ENCODE measurements around the gene PPP1R18. TPM values are rescaled to one million over a fixed set of nuclear protein-coding genes. Genes with fewer than 3 reads are reported as not detected.
"Not testable (repeated sequence)": the region's sequence is repeated elsewhere in the genome, so short reads cannot be mapped to it uniquely, and the experiment has no call there.

The PPP1R18 gene
- total RNA-seq, 2 donors from 2014 or later = 12.2 to 21.9 TPM

DNA sequence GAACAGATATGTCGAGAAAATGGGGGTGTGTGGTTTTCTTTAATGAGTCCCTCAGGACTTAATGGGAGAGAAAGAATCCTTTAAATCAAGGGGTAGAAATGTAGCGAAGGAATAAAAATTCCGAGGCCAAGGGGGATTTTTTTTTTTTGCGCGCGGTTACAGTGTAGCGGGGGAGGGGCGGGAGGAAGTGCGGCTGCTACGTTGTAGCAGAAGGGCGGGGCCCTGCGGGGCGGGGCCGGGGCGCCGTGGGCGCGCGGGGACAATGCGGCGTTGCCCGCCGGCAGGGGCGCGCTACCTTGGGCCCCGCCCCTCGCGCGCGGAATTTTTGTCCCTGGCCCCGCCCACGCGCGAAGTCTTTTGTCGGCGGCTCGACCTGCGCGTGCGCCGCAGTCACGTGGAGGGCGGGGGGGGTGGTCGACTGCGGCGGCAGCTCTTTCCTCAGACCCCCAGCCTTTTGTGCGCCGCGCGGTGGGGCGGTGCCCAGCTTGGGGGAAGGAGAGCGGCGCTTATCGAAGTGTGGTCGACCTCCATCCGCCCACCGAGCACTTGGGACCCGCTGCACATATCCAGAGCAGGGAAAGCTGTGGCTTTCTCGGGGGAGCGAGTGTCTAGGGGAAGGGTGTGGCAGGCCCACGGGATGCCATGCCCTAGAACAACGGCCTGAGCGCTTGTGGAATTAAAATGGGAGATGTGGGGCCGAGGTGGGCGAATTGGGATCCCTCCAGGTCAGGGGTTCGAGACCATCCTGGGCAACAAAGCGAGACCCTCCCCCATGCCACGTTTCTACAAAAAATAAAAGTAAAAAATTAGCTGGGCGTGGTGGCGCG, 35.0 kb upstream of the PPP1R18 start:
- H3K4me1 ChIP-seq (replicated peaks) = peaks cover 6% of the 10 kb centered on the region
- H3K36me3 ChIP-seq = peaks cover 0 to 10% of the 10 kb centered on the region in 2 donors
- H3K4me3 ChIP-seq = peak overlapping the region; percentile 60 to 88
- no peaks in the 10 kb centered on the region for H3K9me3 ChIP-seq
- peak; percentile 89 for DNase-seq (ENCODE audit: low spot score)
- H3K27me3 ChIP-seq (replicated peaks; ENCODE audit: insufficient read depth) = no peaks in the 10 kb centered on the region
- TF ChIP-seq POLR2A (IDR thresholded peaks at IDR 0.05) (peak; percentile 58), POLR2AphosphoS5 (IDR thresholded peaks at IDR 0.05) (peak; percentile 81)
- TF ChIP-seq, protein P1, sequence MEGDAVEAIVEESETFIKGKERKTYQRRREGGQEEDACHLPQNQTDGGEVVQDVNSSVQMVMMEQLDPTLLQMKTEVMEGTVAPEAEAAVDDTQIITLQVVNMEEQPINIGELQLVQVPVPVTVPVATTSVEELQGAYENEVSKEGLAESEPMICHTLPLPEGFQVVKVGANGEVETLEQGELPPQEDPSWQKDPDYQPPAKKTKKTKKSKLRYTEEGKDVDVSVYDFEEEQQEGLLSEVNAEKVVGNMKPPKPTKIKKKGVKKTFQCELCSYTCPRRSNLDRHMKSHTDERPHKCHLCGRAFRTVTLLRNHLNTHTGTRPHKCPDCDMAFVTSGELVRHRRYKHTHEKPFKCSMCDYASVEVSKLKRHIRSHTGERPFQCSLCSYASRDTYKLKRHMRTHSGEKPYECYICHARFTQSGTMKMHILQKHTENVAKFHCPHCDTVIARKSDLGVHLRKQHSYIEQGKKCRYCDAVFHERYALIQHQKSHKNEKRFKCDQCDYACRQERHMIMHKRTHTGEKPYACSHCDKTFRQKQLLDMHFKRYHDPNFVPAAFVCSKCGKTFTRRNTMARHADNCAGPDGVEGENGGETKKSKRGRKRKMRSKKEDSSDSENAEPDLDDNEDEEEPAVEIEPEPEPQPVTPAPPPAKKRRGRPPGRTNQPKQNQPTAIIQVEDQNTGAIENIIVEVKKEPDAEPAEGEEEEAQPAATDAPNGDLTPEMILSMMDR (IDR thresholded peaks at IDR 0.05) = peak; percentile 52 to 85 (median 68)
- intact Hi-C loops (cut with DNase I) = loop anchor here (1.0 to 5.0 kb wide), 4 partner anchors 35 to 164 kb away; partner anchors contain the start of genes GNL1, MRPS18B, PPP1R10 and PPP1R18
- peak overlapping the region; percentile 88 to 96 for H3K27ac ChIP-seq
- under 1% methylated on average over 63 of the region's 71 CpGs for WGBS

DNA sequence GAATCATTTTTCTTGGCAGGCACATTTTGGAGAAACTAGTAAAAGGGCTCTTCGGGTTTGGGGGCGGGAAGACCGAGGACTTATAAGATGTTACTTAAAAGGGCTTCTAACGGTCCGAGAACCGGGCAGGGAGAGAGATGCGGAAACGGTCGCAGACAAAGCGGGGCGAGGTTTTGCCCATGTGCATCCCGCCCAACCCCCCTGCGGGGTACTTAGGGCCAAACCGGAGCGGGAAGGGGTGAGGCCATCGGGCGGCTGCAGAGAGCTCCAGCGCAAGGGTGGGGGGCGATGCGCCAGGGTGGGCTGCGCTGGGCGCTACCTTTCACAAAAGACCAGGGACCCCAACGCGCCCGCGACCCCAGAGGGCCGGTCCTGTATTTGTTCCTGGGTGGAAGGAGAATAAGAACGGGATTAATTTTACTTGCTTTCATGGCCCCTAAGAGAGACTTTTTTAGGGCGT, 34.3 kb upstream of the PPP1R18 start:
- H3K9me3 ChIP-seq = no peaks in the 10 kb centered on the region
- TF ChIP-seq POLR2A (IDR thresholded peaks at IDR 0.05) = peak; percentile 15
- TF ChIP-seq POLR2AphosphoS5 (IDR thresholded peaks at IDR 0.05) = peak; percentile 5
- TF ChIP-seq, protein P1 (IDR thresholded peaks at IDR 0.05) = no peak
- H3K36me3 ChIP-seq = peaks cover 0 to 10% of the 10 kb centered on the region in 2 donors
- DNase-seq (ENCODE audit: low spot score) = peak; percentile 70
- intact Hi-C loops (cut with DNase I) = loop anchor here (2.0 to 5.0 kb wide), 3 partner anchors 34 to 163 kb away; partner anchors contain the start of genes GNL1, MRPS18B, PPP1R10 and PPP1R18
- peak overlapping the region; percentile 88 to 96 for H3K27ac ChIP-seq
- under 1% methylated on average over 29 of the region's 29 CpGs for WGBS
- no peaks in the 10 kb centered on the region for H3K27me3 ChIP-seq (replicated peaks; ENCODE audit: insufficient read depth)
- H3K4me1 ChIP-seq (replicated peaks) = peaks cover 9% of the 10 kb centered on the region
- peak overlapping the region; percentile 60 to 88 for H3K4me3 ChIP-seq

DNA sequence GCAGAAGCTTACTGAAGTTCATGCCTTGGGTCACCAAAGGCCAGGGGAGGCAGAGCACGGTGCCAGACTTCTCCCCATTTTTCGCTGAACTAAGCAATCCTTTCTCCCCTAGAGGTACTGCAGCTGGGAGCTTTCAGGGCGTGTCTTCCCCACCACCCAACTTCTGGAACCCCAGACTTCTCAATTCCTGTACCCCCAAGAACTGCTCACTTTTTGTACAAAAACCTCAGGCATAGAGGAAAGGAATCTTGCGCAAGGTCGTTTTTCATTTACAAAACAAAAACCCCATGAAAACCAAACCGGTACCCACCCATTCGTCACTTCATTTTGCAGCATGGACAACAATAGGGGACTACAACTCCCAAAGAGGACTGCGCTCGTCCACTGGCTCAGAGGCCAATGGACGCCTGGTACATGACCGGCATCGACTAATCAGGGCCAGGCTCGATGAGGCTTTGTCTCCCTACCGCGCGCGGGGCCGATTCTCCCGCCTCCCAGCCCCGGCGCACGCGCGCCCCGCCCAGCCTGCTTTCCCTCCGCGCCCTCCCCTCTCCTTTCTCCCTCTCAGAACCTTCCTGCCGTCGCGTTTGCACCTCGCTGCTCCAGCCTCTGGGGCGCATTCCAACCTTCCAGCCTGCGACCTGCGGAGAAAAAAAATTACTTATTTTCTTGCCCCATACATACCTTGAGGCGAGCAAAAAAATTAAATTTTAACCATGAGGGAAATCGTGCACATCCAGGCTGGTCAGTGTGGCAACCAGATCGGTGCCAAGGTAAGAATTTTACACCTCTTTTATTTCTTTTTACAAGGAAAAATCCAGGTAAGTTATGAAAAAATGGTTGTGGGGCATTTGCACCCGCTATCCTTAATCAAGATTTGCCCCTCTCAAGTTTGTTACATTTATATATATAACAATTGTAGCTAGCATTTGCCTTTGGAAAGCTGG, 33.6 kb upstream of the PPP1R18 start, which contains the start of gene TUBB:
TUBB (plus strand) TSS at position 562 of the 947 bp plus-strand sequence; CDS start at position 717, 155 bp downstream.
- Histone ChIP-seq H3K36me3 (peaks cover 0 to 6% of the 10 kb centered on the region in 2 donors), H3K4me1 (replicated peaks) (peaks cover 9% of the 10 kb centered on the region), H3K4me3 (peak within 1 kb of the TSS; percentile 60 to 88), H3K9me3 (no peaks in the 10 kb centered on the region), H3K27me3 (replicated peaks; ENCODE audit: insufficient read depth) (no peaks in the 10 kb centered on the region), H3K27ac (peak within 1 kb of the TSS; percentile 88 to 96)
- under 1% methylated on average over 37 of the region's 38 CpGs for WGBS
- DNase-seq (ENCODE audit: low spot score) = peak; percentile 98
- intact Hi-C loops (cut with DNase I) = loop anchor here (2.0 to 5.0 kb wide), 3 partner anchors 33 to 163 kb away; partner anchors contain the start of genes GNL1, MRPS18B, PPP1R10 and PPP1R18
- TF ChIP-seq, protein P1 (IDR thresholded peaks at IDR 0.05) = peak in 2 of 4 experiments; percentile 30 to 37
- TF ChIP-seq POLR2A (IDR thresholded peaks at IDR 0.05) (peak; percentile 95), POLR2AphosphoS5 (IDR thresholded peaks at IDR 0.05) (peak; percentile 97)

DNA sequence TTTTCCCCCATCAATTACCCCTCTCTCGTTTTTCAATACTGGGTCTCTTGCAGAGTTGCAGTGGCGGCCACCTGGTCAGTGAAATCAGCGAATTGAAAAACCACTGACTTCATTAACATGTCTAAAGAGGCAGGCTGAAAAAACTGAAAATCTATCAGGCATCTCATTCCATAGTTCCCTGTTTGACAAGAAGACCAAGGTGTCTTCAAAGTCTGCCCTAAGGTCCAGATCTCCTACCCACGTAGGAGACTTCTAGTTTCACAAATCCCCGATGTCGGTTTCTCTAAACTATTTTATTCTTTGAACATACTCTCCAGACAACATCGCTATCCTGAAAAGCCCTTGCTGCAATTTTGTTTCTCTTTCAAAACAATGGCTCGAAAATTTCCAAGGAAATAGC, 32.9 kb upstream of the PPP1R18 start:
- peak overlapping the region; percentile 60 to 88 for H3K4me3 ChIP-seq
- WGBS = 22% methylated on average over 8 of the region's 8 CpGs
- peaks cover 9% of the 10 kb centered on the region for H3K4me1 ChIP-seq (replicated peaks)
- DNase-seq (ENCODE audit: low spot score) = no peak
- no peaks in the 10 kb centered on the region for H3K27me3 ChIP-seq (replicated peaks; ENCODE audit: insufficient read depth)
- H3K9me3 ChIP-seq = no peaks in the 10 kb centered on the region
- peak overlapping the region; percentile 88 to 96 for H3K27ac ChIP-seq
- TF ChIP-seq POLR2AphosphoS5 (IDR thresholded peaks at IDR 0.05) = no peak
- TF ChIP-seq POLR2A (IDR thresholded peaks at IDR 0.05) = no peak
- TF ChIP-seq, protein P1 (IDR thresholded peaks at IDR 0.05) = no peak
- intact Hi-C loops (cut with DNase I) = no loop called here
- no peaks in the 10 kb centered on the region for H3K36me3 ChIP-seq

DNA sequence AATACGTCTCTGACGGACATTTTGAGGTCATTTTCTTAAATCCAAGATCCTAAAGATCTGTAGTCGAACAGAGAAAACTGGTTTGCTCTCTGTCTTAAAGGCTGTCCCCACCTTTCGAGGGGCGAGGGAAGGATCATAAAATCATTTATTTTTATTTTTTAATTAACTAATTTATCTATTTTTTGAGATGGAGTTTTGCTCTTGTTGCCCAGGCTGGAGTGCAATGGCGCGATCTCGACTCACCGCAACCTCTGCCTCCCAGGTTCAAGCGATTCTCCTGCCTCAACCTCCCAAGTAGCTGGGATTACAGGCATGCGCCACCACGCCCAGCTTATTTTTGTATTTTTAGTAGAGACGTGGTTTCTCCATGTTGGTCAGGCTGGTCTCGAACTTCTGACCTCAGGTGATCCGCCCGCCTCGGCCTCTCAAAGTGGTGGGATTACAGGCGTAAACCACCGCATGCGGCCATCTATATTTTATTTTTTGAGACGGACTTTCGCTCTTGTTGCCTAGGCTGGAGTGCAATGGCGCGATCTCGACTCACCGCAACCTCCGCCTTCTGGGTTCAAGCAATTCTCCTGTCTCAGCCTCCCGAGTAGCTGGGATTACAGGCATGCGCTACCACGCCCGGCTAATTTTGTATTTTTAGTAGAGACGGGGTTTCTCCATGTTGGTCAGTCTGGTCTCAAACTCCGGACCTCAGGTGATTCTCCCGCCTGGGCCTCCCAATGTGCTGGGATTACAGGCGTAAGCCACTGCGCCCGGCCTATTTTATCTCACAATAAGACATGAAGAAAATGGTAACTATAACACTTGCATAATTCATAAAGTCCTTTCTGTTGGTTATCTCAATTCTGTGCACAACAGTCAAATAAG, 31.6 kb upstream of the PPP1R18 start:
- peak overlapping the region; percentile 58 to 74 for H3K4me3 ChIP-seq
- 73% methylated on average over 37 of the region's 37 CpGs for WGBS
- H3K27ac ChIP-seq = peak overlapping the region; percentile 71 to 84
- H3K27me3 ChIP-seq (replicated peaks; ENCODE audit: insufficient read depth); DNase-seq (ENCODE audit: low spot score); H3K9me3 ChIP-seq; intact Hi-C loops (cut with DNase I); H3K36me3 ChIP-seq; H3K4me1 ChIP-seq (replicated peaks): not testable (repeated sequence)
